Mammary epithelial cell (primary cell): Measurements from ENCODE around the gene DDX56.

ENCODE experiments used
- EZH2 ChIP-seq: IDR thresholded peaks from 2 replicates; pipeline ENCODE4 v1.6.1; 2012; ENCODE audit warnings: low read length, inconsistent platforms, borderline replicate concordance
- TF ChIP-seq, protein P1 (sequence below), 2 donors: IDR thresholded peaks in 1 of 2; conservative IDR thresholded peaks in 1 of 2; 2 replicates each; pipeline ENCODE4 v1.5.1; 2011 to 2012; ENCODE audit warnings: inconsistent platforms in 2 of 2, low read length in 2 of 2, mild to moderate bottlenecking in 2 of 2, control low read depth in 1 of 2, low read depth in 1 of 2; ENCODE audit not compliant: insufficient read depth in 1 of 2; ENCODE audit errors: extremely low read depth in 1 of 2

DNA sequence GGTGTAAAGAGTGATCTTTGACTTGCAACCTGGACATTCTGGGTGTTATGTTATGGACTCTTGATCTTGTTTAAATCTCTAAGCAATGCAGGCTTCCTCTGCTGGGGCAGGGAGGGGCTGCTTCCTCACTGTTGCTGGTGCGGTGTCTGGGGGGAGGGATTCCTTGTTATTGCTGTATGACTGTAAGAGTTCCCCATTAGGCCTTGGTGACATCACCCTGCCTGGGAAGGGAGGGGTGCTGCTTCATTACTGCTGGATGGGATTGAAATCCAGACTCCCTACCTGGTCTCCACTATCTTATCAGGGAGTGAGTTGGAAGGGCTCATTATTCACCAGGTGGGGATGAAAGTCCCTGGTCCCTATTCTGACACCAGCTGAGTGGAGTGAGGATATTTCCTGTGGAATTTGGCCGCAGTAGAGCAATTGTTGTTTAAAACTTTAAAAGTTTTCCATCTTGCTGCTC, 41.5 kb upstream of the DDX56 start:
- TF ChIP-seq, protein P1, sequence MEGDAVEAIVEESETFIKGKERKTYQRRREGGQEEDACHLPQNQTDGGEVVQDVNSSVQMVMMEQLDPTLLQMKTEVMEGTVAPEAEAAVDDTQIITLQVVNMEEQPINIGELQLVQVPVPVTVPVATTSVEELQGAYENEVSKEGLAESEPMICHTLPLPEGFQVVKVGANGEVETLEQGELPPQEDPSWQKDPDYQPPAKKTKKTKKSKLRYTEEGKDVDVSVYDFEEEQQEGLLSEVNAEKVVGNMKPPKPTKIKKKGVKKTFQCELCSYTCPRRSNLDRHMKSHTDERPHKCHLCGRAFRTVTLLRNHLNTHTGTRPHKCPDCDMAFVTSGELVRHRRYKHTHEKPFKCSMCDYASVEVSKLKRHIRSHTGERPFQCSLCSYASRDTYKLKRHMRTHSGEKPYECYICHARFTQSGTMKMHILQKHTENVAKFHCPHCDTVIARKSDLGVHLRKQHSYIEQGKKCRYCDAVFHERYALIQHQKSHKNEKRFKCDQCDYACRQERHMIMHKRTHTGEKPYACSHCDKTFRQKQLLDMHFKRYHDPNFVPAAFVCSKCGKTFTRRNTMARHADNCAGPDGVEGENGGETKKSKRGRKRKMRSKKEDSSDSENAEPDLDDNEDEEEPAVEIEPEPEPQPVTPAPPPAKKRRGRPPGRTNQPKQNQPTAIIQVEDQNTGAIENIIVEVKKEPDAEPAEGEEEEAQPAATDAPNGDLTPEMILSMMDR (conservative IDR thresholded peaks at IDR 0.05 in 1 of 2, IDR thresholded peaks at IDR 0.05 in 1 of 2; ENCODE audit: extremely low read depth in 1 of 2, insufficient read depth in 1 of 2, low read depth in 1 of 2, low read length in 2 of 2), result no peak
- TF ChIP-seq EZH2, result no peak
